Embryonic facial prominence (tissue), 1 donor: ENCODE results near the gene TCF7L1.
"Not testable (repeated sequence)": the region's sequence is repeated elsewhere in the genome, so short reads cannot be mapped to it uniquely, and the experiment has no call there.

Source experiments
- DNase-seq: peaks from one replicate; pipeline ENCODE4 v3.0.0-alpha.2; 2016; ENCODE audit errors: extremely low spot score

The TCF7L1 gene

DNA sequence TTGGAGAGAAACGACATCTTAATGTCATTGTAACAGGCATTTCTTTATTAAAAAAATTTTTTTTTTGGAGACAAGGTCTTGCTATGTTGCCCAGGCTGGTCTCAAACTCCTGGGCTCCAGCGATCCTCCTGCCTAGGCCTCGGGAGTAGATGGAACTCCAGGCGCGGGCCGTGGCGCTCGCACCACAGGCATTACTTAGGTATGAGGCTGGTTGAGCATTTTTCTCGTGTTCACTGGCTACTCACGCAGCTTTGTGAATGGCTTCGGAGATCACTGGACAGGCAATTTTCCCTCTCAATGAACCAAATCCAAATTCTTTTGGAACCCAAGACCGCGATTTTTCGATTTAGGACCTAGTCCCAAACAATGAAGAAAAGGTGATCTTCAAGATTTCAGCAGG lies 795 bp upstream of the TCF7L1 start:
- DNase-seq = no peak

DNA sequence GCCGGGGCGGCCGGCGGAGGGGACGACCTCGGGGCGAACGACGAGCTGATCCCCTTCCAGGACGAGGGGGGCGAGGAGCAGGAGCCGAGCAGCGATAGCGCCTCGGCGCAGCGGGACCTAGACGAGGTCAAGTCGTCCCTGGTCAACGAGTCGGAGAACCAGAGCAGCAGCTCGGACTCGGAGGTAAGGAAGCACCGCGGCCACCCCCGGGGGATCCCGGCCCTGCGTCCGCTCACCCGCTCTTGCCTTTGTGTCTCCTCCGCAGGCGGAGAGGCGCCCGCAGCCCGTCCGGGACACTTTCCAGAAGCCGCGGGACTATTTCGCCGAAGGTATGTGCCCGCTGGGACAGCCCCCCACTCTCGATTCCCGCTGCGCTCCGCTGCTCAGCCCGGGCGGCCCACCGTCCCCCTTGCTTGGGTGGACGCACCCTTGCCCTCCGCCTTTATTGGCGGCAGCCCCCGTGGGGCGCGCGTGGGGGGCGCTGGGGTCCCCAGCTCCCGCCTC lies 611 bp downstream of the TCF7L1 start:
- no peak for DNase-seq

GRCh38 chr2:85134255-85134895 lies 1.2 kb downstream of the TCF7L1 start:
- DNase-seq = no peak

GRCh38 chr2:85134896-85135659 lies 1.9 kb downstream of the TCF7L1 start:
- no peak for DNase-seq

GRCh38 chr2:85135660-85135914 lies 2.4 kb downstream of the TCF7L1 start:
- no peak for DNase-seq

- DNase-seq = no peak
These were observed 4.0 kb downstream of the TCF7L1 start for GRCh38 chr2:85137156-85137555.

DNA sequence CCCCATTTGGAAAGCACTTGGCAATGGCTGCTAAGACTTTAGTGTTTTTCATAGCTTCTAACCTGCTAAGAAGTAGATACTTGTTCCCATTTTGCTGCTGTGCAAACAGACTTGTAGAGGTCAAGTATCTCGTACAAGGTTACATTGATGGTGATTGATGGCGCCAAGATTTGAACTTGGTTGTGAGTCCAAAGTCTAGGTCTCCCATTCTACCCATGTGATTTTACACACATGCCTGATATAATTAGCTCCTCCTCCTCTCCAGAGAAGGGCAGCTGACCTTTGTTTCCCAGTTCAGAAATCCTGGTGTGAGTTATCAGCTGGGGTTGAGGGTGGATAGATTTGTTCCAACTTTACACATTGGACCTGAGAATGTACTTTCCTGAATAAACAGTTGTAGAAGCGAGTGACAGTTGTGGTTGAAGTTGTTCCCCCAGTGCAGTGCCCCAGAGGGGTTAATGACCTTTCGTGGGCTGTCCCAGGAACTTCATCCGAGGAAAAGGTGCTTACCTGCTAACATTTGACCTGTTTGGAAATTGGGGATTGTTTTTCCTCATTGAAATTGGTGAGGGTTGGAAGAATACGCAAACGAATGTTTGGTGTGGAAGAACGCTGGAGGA lies 10.4 kb downstream of the TCF7L1 start:
- DNase-seq = no peak

DNA sequence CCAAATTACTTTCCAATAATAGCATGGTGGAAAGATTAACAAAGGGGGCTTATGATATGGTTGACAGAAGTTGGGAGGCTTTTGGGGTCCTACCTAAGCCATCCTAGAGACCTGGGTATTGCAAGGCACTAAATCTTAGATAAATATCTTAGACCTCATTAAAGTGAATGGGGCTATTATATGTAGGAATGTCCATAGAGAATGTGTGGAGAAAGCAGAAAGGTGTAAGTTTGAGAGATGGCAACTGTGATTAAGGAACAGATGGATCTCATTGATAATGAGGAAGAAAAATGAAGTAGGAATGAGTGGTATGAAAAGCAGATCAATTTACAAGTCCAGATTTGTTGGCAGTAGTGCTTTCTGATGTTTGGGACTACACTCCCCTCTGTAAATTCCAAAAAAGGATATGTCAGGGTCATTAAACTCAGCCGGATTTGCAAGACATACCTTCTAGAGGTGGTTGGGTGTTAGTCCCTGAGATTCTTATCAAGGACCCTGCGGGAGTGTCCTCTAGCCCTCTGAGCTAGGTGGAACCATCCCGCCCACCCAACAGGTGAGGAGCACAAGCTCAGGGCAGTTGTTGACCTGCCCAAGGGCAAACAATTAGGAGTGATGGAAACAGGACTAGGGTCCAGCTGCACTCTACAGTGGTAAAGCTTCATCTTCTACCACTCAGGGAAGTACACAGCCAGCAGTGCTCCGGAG lies 12.1 kb downstream of the TCF7L1 start:
- no peak for DNase-seq

DNA sequence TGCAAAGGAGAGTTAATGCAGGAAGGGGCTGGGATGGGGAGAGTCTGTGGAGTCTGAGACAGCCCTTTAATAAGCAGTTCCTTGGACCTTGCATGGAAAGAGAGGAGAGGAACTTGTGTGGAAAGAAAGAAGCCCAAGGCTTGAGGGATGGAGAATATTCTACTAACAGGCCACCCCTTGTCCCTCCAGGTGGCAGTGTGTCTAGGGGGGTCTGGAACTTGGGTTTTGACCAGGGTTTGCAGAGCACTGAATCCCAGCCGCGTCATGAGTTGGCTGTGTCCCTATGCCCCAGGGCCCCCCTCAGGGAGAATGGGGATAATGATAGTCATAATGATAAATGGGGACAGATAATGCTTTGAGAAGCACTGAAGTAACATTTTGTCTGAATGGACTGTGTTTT lies 15.0 kb downstream of the TCF7L1 start:
- DNase-seq = no peak

DNA sequence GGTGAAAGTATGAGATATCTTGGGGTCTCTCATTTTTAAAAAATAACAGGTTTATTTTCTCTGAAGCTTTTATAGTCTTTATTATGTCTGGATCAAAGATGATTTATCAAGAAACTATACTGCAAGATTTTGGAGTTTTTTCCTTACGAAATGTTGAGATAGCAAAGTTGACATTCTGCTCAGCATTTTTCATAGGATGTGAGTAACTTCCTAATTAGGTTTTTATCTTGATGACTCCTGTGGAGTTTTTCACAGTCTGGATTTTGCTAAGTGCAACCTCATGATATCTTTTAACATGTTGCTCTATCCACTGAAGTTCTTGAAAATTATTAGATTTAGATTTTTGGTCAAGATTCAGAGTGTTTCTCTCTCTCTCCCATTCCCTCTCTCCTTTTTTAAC lies 17.8 kb downstream of the TCF7L1 start:
- DNase-seq = no peak

GRCh38 chr2:85152895-85153294 lies 19.7 kb downstream of the TCF7L1 start:
- no peak for DNase-seq

DNA sequence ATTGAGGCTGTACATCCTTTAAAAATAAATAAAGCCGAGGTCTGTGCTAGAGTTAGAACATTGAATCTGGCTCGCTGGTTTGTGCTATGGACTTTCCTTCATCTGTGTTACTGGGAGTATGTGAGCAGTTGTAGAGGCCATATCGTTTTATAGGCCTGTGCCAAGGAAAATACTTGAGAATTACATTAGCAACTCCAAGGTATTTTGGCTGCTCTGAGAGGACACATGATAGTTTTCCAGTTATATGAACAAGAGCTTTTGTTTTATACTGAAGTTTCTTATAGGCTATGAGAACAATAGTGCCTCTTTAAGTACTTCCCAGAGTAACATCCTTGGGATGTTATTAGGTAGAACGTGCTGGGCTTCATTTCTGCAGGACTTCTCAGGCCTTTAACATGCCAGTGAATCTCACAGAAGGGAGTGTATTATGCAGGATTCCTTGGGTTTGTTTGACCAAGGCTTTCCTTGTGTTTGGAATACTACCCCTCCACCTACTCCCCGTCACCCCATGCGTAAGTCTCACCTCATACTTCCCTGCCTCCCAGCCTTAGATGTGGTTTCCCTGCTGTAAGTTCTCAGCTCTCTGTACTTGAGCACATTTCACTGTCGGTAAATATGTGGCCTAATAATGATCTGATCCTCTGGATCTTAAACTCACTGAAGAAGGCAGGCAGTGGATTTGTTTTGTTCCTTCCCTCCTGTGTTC lies 21.0 kb downstream of the TCF7L1 start:
- DNase-seq = no peak

DNA sequence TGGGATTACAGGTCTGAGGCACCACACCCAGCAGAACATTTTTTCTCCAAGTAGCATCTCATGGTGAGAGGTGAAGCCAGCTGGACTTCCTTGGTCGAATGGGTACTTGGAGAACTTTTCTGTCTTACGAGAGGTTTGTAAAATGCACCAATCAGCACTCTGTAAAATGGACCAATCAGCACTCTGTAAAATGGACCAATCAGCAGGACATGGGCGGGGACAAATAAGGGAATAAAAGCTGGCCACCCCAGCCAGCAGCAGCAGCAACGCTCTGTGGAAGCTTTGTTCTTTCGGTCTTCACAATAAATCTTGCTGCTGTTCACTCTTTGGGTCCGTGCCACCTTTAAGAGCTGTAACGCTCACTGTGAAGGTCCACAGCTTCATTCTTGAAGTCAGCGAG lies 21.9 kb downstream of the TCF7L1 start:
- not testable (repeated sequence) for DNase-seq

- DNase-seq = no peak
These were observed 23.0 kb downstream of the TCF7L1 start for GRCh38 chr2:85156153-85156552.

DNA sequence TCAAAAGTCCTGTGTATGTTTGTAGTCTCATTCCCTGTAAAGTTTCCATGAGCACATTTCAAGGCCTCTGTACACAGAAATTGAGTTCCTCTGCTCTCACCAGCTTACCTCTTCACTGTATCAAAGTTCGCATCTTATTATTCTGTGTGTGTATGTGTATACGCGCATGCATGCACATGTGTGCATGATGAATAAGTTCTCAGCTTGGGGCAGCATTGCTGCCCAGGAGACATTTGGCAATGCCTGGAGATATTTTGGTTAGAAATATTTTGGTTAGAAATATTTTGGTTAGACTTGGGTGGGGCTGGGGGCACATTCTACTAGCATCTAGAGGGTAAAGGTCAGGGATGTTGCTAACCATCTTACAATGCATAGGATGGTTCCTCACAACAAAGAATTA lies 23.4 kb downstream of the TCF7L1 start:
- no peak for DNase-seq

DNA sequence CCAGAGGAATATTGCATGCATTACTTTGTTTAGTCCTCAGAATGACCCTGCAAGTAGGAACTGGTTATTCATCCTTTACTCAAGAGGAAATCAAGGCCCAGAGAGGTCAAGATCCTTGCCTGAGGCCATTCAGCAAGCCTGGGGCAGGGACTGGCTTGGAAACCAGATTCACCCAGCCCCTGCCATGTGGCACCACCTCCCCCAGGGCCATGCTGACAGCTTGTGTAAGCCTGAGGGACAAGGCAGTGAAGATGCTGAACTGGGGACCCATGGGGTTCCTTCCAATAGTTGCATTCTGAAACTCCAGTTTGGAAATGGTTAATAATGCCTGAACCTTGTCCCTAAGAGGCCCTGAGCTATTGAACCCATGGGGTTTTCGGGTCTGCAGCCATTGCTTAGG lies 24.2 kb downstream of the TCF7L1 start:
- DNase-seq = no peak

DNA sequence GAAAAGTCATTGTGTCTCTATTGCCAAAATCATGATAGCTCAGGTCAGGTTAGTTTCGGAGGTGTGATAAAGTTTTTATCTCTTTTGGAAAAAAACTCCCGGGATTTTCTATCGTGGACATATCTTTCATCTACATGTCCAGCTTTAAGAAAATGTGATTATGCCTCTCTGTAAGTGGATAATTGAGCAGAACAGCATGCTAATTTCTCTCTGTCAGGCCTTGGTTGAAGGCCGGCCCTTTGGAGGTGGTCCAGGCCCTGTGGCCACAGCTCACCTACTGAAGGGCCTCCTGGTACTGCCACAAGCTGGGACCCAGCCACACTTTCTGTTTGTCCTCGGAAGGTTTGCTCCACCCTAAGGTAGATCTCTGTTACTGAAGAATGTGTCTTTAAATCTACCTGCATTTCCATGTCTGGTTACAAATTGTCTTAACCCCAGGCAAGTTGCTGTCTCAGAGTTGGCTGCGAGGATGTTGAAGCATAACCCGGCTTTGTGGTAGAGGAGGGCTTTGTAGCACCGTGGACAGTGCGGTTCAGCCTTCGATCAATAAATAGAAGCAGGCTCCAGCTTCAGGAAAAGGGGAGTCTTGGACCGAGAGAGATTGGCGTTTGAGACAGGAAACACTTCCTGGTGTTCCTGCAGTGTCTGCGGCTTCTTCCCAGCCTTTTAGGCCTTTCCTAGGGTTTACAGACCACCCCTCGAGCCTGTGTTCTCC lies 25.5 kb downstream of the TCF7L1 start:
- DNase-seq = no peak

DNA sequence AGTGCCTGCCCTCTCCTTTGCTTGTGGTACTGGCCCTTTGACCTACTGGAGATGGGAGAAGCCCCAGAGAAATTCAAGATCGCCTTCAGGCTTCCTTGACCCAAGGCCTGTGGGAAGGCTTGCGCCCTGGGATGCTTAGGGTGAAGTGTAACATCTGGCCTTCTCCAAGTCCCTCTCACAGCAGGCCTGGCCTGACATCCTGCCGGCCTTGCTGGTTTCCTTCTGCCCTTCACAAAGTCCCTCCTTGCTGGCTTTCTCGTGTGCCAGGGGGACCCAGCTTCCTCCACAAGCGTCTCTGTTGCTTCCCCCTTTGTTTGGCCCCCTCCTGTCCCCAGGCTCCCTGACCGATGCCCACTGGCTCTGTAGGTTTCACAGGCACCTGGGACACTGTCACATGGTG lies 26.4 kb downstream of the TCF7L1 start:
- no peak for DNase-seq

GRCh38 chr2:85160966-85161960 lies 28.1 kb downstream of the TCF7L1 start:
- no peak for DNase-seq

DNA sequence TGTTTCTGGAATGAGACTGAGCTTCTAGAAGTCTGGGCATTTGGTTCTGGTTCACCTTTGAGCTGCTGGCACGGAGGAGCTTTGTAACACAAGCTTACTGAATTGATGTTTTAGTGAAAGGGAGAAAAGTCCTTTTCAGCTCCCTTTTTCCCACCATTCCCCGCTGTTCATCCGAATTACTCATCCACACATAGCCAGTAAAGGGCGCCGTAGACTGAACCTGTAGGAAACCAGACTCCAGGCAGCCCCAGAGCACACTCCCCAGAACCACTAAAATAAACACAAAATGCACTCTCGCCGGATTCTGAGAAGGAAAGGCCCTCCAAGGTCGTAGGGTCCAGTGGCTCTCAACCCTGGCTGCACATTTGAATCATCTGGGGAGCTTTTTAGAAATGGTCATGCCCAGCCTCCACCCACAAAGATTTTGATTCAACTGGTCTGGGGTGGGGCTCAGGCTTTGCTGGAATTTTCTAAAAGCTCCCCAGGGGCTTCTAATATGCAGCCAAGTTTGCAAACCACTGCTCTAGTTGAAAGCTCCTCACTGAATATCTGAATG lies 29.6 kb downstream of the TCF7L1 start:
- DNase-seq = no peak
